GM19397 (cell line): Measurements from ENCODE around the gene NPAS3.

Experiments
- ATAC-seq: cut with Tn5 transposase; IDR thresholded peaks from one replicate; pipeline ENCODE4 v1.9.1; 2021; ENCODE audit warnings: mild to moderate bottlenecking, moderate library complexity; ENCODE audit not compliant: unreplicated experiment

Gene NPAS3

GRCh38 chr14:33657476-33657875 lies 718.8 kb downstream of the NPAS3 start:
- no peak for ATAC-seq

DNA sequence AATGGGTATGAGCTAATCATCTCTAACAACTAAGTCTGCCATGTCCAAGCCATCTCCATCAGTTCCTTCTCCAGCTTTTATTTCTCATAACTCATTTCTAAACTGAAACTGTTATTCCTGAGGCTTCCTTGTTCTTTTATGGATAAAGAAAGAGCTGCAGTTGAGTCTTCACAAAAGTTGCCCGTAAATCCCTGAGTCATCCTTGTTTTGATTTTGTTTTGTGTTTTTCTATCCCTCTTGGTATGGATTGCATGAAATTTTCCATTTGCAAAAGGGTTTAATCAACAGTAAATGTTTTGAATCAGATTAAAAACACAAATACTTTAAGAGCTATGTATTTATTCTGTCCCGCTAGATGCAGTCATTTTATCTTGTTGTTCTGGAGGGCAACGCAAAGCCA lies 721.6 kb downstream of the NPAS3 start:
- ATAC-seq, result no peak

DNA sequence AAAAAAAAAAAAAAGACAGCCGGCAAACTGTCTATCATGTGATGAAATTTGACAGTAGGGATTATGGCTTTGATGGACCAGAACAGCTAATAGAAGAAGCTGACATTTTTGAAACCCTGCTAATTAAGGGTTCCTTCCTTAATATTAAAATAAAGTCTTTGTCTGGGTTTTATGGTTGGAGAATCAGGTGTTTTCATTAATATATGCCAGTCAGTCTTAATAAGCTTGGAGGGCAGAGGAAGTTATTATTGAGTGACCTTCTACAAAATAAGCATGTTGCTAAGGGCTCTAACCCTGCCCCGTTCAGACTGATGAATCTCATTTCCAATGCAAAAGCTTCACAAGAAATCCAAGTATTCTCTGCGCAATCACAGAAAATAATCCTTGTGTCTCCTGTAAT lies 722.4 kb downstream of the NPAS3 start:
- no peak for ATAC-seq

- no peak for ATAC-seq
Measured at GRCh38 chr14:33668066-33668465, 729.4 kb downstream of the NPAS3 start.

DNA sequence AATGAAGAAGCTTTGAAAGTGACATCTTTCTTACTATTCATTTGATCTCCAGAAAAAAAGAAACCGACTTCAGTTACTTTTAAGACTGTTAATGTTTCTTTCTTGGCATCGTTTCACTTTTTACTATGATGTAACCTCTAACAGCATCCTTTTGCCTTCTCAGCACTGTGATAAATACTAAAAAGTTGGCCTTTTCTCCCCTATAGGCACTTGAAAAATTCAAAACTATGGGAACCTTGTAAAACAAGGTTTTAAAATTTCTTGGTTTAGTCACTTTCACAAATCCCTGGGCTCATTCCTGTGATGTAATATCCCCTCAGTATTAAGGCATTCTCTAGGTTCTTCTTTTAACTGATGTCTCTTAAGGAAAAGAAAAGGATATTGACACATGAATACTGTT lies 730.4 kb downstream of the NPAS3 start:
- no peak for ATAC-seq

- no peak for ATAC-seq
Measured at GRCh38 chr14:33670235-33670634, 731.6 kb downstream of the NPAS3 start.

DNA sequence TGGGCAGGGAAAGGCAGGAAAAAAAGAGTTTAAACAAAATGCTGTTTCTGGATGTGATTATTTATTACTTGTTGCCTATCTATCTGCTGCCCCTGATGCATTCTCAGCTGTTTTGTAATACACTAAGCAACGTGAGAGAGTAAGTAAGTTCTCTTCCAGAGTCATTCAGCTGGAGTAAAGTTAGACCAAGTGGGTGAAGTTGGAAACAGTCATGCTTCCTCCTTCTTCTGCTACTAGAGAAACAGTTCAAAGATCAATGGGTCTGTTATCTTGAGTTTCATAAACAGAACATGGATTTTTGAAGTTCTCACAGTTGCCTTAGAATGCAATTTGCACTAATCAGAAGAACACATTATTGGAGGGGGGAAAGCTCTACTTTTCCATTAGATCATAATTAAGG lies 732.9 kb downstream of the NPAS3 start:
- no peak for ATAC-seq

DNA sequence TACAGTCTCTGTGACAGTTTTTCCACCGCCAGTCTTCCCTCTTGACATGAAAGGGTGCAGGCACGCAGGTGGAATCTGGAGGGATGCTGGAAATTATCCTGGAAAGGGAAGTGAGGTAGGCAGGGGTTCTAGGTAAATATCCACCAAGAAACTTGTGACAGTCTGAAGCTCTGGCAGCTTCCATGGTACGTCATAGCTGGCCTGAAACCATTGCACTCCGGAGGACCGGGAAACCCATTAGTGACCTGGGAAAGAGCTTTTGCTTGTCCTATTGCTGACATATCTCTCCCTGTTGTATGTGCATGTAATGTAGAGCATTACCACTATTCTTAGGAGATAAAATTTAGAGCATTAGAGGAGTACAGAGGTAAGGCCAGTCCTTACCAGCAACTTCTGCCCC lies 736.2 kb downstream of the NPAS3 start:
- no peak for ATAC-seq

GRCh38 chr14:33675415-33676130 lies 736.9 kb downstream of the NPAS3 start:
- ATAC-seq, result no peak

GRCh38 chr14:33676135-33676566 lies 737.5 kb downstream of the NPAS3 start:
- no peak for ATAC-seq

DNA sequence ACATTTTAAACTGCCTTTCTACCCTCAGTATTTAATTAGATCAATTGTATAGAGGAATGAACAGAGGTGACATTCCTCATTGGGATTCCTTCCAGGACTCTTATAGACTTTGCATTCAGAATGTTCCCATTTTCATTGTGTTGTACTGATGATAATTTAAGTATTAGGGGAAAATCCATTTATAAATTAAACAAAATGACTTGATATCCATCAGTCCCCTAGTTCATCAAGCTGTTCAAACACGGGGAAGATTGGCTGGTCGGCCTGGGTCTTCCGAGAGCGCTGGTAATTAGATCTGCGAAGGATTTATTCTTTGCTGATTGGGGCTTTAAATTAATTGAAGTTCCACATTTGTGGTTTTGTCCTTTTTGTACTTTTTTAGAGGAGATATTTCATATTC lies 738.2 kb downstream of the NPAS3 start:
- ATAC-seq, result no peak

- no peak for ATAC-seq
Measured at GRCh38 chr14:33678005-33678404, 739.3 kb downstream of the NPAS3 start.

DNA sequence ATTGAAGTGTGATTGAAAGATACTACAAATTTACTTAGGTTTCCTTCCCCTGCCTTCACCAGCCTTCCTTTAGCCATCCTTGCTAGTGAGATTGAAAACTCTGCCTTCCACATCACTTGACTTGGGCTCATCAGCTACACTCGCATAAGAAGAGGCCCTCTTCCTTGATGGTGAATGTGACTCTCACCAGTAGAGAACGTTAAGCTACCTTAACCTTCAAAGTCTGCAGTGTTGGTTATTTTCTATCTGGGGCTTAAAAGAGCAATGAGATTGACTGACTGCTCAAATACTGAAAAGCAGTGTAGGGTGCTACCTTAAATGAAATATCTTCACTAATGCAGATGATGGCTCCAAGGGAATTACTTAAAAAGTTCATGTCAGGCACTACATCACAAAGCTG lies 740.3 kb downstream of the NPAS3 start:
- ATAC-seq, result no peak

DNA sequence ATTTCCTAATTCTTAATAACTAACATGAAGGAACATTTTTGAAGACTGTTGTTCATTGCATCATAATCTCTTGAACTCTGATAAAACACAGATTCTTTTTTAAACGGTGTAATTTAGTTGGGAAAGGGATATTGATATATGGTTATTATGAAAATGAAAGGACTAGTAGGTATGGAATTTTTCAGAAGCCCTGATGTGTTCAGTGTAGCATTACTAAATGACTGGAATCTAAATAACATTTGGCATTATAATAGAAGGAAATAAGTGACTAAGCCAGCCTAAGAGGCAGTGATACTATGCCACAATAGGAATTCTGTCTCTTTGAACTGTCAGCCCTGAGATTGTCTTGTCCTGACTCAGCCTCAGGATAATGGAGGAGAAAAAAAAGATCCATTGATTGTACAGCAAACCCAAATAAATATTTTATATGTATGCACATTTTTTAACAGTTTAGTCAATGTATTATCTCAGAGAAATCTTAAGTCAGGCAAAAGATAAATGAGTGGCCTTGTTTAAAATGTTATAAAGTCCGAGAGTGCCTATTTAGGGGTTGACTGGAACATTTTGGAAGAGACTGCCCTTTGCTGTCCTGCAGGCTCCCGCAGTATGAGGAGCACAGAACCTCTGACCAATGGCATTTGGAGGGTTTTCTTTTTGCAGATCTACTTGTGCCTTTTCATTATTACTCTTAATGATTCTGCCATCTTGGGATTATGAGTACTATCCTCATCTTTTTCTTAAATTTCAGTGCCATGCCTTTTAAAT lies 741.0 kb downstream of the NPAS3 start:
- no peak for ATAC-seq

- ATAC-seq, result no peak
Measured at GRCh38 chr14:33680873-33681272, 742.2 kb downstream of the NPAS3 start.

GRCh38 chr14:33682760-33683159 lies 744.1 kb downstream of the NPAS3 start:
- ATAC-seq, result no peak

DNA sequence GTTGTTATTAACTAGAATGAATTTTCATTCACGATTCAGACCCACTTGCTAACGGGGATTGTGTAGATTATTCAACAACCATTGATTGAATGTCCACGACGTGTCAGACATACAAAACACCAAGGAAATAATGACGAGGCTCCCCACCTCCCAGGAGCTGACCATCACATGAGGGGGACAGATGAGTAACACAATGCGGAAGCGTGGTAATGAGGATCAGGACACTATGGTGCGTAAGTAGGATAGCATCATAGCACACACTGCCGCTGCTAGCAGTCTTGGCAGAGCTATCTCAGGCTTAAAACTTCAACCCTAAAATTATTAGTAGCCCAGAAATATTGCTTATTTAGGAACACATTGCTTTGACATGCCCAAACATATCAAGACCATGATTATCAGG lies 746.3 kb downstream of the NPAS3 start:
- no peak for ATAC-seq

- ATAC-seq, result no peak
Measured at GRCh38 chr14:33685698-33686097, 747.0 kb downstream of the NPAS3 start.

GRCh38 chr14:33686218-33686617 lies 747.5 kb downstream of the NPAS3 start:
- ATAC-seq, result no peak

GRCh38 chr14:33686856-33687255 lies 748.2 kb downstream of the NPAS3 start:
- ATAC-seq, result no peak

- ATAC-seq, result no peak
Measured at GRCh38 chr14:33689680-33690079, 751.0 kb downstream of the NPAS3 start.

- ATAC-seq, result no peak
Measured at GRCh38 chr14:33691907-33692306, 753.2 kb downstream of the NPAS3 start.
